T-cell (primary cell): Measurements from ENCODE around the gene TUBA4B. TPM values are rescaled to one million over a fixed set of nuclear protein-coding genes. Genes with fewer than 3 reads are reported as not detected.

Source experiments
- ATAC-seq, 4 experiments: fragments of 200-7000 bp in 3 of 4; fragments of 150-1000 bp in 1 of 4; cut with Tn5 transposase; replicated peaks in 1 of 4; 1 replicate in 3 of 4; 2 replicates in 1 of 4; pipeline ENCODE4 v1.10.0; 2021; ENCODE audit warnings: moderate library complexity in 3 of 4, mild to moderate bottlenecking in 2 of 4, moderate number of reproducible peaks in 1 of 4
- CTCF ChIA-PET, 2 donors: fragments of 300-600 bp; sonication (Branson Sonifier 250); formaldehyde crosslinking; loops; one replicate each; lab custom pipeline; 2022; ENCODE audit warnings: antibody characterized with exemption in 2 of 2; lab: Charles Lee
- POLR2A ChIA-PET, 2 donors: fragments of 300-600 bp; sonication (Branson Sonifier 250); formaldehyde crosslinking; loops; one replicate each; lab custom pipeline; 2022; ENCODE audit warnings: antibody characterized with exemption in 2 of 2; lab: Charles Lee
- DNase-seq, 35 experiments: peaks; one replicate each; pipeline versions ENCODE4 v3.0.0 to v3.0.0-alpha.2; 2013 to 2023
- H3K27ac ChIP-seq: one replicate; pipeline ENCODE4 v1.5.1; 2013; ENCODE audit warnings: low read length
- H3K27me3 ChIP-seq, 2 experiments: replicated peaks in 1 of 2; 1 replicate in 1 of 2; 2 replicates in 1 of 2; pipeline versions ENCODE4 v1.6.1 to v1.7.0; 2013; ENCODE audit warnings: low read length in 1 of 2, mixed read lengths in 1 of 2; ENCODE audit not compliant: control insufficient read depth in 2 of 2, insufficient read depth in 2 of 2; ENCODE audit errors: extremely low read depth in 1 of 2
- H3K36me3 ChIP-seq, 2 donors: 1 replicate in 1 of 2; 2 replicates in 1 of 2; pipeline versions ENCODE4 v1.6.1 to v1.7.0; 2013; ENCODE audit warnings: low read length in 1 of 2; ENCODE audit not compliant: control insufficient read depth in 2 of 2, insufficient read depth in 1 of 2; ENCODE audit errors: extremely low read depth in 1 of 2
- H3K4me1 ChIP-seq, 2 experiments: 1 replicate in 1 of 2; 2 replicates in 1 of 2; pipeline versions ENCODE4 v1.6.1 to v1.7.0; 2013; ENCODE audit warnings: low read length in 2 of 2, mixed read lengths in 1 of 2; ENCODE audit not compliant: insufficient read depth in 2 of 2, control insufficient read depth in 1 of 2; ENCODE audit errors: extremely low read depth in 1 of 2
- H3K4me3 ChIP-seq, 2 donors: 1 replicate in 1 of 2; 2 replicates in 1 of 2; pipeline versions ENCODE4 v1.5.1 to v1.7.0; 2013; ENCODE audit warnings: mild to moderate bottlenecking in 2 of 2, low read length in 1 of 2, moderate library complexity in 1 of 2; ENCODE audit not compliant: control insufficient read depth in 1 of 2; ENCODE audit errors: extremely low read depth in 1 of 2
- H3K9me3 ChIP-seq: 2 replicates; pipeline ENCODE4 v1.7.0; 2013
- H3K27ac Mint-ChIP-seq, 2 donors: one replicate each; pipeline ENCODE4 v1.8.0; 2020 to 2021; ENCODE audit warnings: mild to moderate bottlenecking in 2 of 2, mixed read lengths in 2 of 2
- H3K27me3 Mint-ChIP-seq, 2 donors: one replicate each; pipeline ENCODE4 v1.8.0; 2021 to 2022; ENCODE audit warnings: mixed read lengths in 2 of 2
- H3K36me3 Mint-ChIP-seq: one replicate; pipeline ENCODE4 v1.8.0; 2021; ENCODE audit warnings: mixed read lengths
- H3K4me1 Mint-ChIP-seq, 3 donors: one replicate each; pipeline ENCODE4 v1.8.0; 2020 to 2022; ENCODE audit warnings: mixed read lengths in 3 of 3, mild to moderate bottlenecking in 1 of 3
- H3K4me3 Mint-ChIP-seq, 3 donors: one replicate each; pipeline ENCODE4 v1.8.0; 2020 to 2022; ENCODE audit warnings: mild to moderate bottlenecking in 3 of 3, mixed read lengths in 3 of 3, moderate library complexity in 3 of 3
- H3K9me3 Mint-ChIP-seq, 3 donors: one replicate each; pipeline ENCODE4 v1.8.0; 2020 to 2022; ENCODE audit warnings: mixed read lengths in 3 of 3
- WGBS: methylation state at CpG from one replicate; pipeline ENCODE4 v1.1.5; 2013; ENCODE audit warnings: missing lambda C conversion rate; ENCODE audit not compliant: insufficient coverage; 5-methylcytosine and 5-hydroxymethylcytosine counted together
- total RNA-seq, 35 experiments: library from RNA in 6 of 35; stranded (reverse) in 6 of 35; fragments of 120-200 nt in 1 of 35; gene quantifications; one replicate each; pipeline versions ENCODE4 v1.2.1 to v1.2.4 and lab custom pipeline; 2013 to 2026

TUBA4B gene
- total RNA-seq, 5 donors from 2014 or later (not counting 1 experiment from before 2014, with no cell fraction given) = not detected

- Histone ChIP-seq H3K4me1 (peaks cover 2 to 20% of the 10 kb centered on the region in 2 experiments), H3K27me3 (peaks cover 0 to 5% of the 10 kb centered on the region in 2 experiments), H3K4me3 (no peak overlapping the region), H3K36me3 (no peaks in the 10 kb centered on the region), H3K9me3 (no peaks in the 10 kb centered on the region), H3K27ac (no peak overlapping the region)
- H3K4me3 Mint-ChIP-seq = no peak overlapping the region
- H3K27ac Mint-ChIP-seq = no peak overlapping the region
- H3K36me3 Mint-ChIP-seq = no peaks in the 10 kb centered on the region
- H3K4me1 Mint-ChIP-seq = peaks cover 15 to 30% (median 21%) of the 10 kb centered on the region in 3 donors
- ATAC-seq (no peak), DNase-seq (no peak)
- POLR2A ChIA-PET = interaction anchor here (1.2 to 1.3 kb wide), 2 partner anchors 9 to 11 kb away, joined by 4 to 5 read pairs; no protein-coding TSS in a partner anchor
- CTCF ChIA-PET = interaction anchor here (0.6 to 11.0 kb wide), 6 partner anchors 11 to 135 kb away, joined by 3 to 116 read pairs (median 3); partner anchors contain the start of genes ANKZF1 (in 1 of the 2), ATG9A (in 1 of the 2) and DNAJB2 (in 1 of the 2)
- no peaks in the 10 kb centered on the region for H3K27me3 Mint-ChIP-seq
- H3K9me3 Mint-ChIP-seq = no peaks in the 10 kb centered on the region
- 83% methylated on average over 2 of the region's 4 CpGs for WGBS
Measured at GRCh38 chr2:219291910-219292490, 39.0 kb downstream of the TUBA4B start.

GRCh38 chr2:219292616-219293015, 39.6 kb downstream of the TUBA4B start:
- 75% methylated on average over 2 of the region's 9 CpGs for WGBS
- Histone ChIP-seq H3K9me3 (no peaks in the 10 kb centered on the region), H3K27me3 (peaks cover 0 to 11% of the 10 kb centered on the region in 2 experiments), H3K4me1 (peaks cover 3 to 26% of the 10 kb centered on the region in 2 experiments), H3K27ac (no peak overlapping the region), H3K4me3 (no peak overlapping the region), H3K36me3 (no peaks in the 10 kb centered on the region)
- H3K4me3 Mint-ChIP-seq = no peak overlapping the region
- DNase-seq (no peak), ATAC-seq (no peak)
- POLR2A ChIA-PET = interaction anchor here in 1 of 2 donors (1.2 kb wide), 1 partner anchor 10 kb away, joined by 4 read pairs; no protein-coding TSS in a partner anchor
- no peaks in the 10 kb centered on the region for H3K9me3 Mint-ChIP-seq
- CTCF ChIA-PET = interaction anchor here (0.5 to 11.0 kb wide), 5 partner anchors 11 to 81 kb away, joined by 3 to 116 read pairs (median 3); partner anchors contain the start of genes ANKZF1 (in 1 of the 2), ATG9A (in 1 of the 2) and DNAJB2 (in 1 of the 2)
- H3K27ac Mint-ChIP-seq = no peak overlapping the region
- no peaks in the 10 kb centered on the region for H3K36me3 Mint-ChIP-seq
- H3K4me1 Mint-ChIP-seq = peaks cover 18 to 34% (median 26%) of the 10 kb centered on the region in 3 donors
- H3K27me3 Mint-ChIP-seq = no peaks in the 10 kb centered on the region

- Mint-ChIP-seq H3K4me1 (peaks cover 23 to 34% (median 31%) of the 10 kb centered on the region in 3 donors), H3K4me3 (peak overlapping the region; percentile 30 to 73 (median 71)), H3K9me3 (no peaks in the 10 kb centered on the region), H3K27ac (no peak overlapping the region), H3K27me3 (peaks cover under 1 to 1% of the 10 kb centered on the region in 2 donors), H3K36me3 (no peaks in the 10 kb centered on the region)
- ChIA-PET CTCF (interaction anchor here (0.7 to 11.0 kb wide), 4 partner anchors 10 to 46 kb away, joined by 3 to 116 read pairs (median 40); partner anchors contain the start of gene DNAJB2 (in 2 of the 2)), POLR2A (no interaction called here)
- WGBS = 94% methylated on average over 3 of the region's 5 CpGs
- H3K27ac ChIP-seq = no peak overlapping the region
- H3K9me3 ChIP-seq = no peaks in the 10 kb centered on the region
- H3K4me1 ChIP-seq = peaks cover 3 to 36% of the 10 kb centered on the region in 2 experiments
- no peak for ATAC-seq
- DNase-seq = no peak
- H3K27me3 ChIP-seq = peaks cover 0 to 17% of the 10 kb centered on the region in 2 experiments
- no peak overlapping the region for H3K4me3 ChIP-seq
- H3K36me3 ChIP-seq = no peaks in the 10 kb centered on the region
Measured at GRCh38 chr2:219293736-219294231, 40.7 kb downstream of the TUBA4B start.

GRCh38 chr2:219294356-219295351, 41.6 kb downstream of the TUBA4B start:
- ChIA-PET POLR2A (interaction anchor here in 1 of 2 donors (0.6 to 1.0 kb wide), 5 partner anchors 16 to 118 kb away, joined by 3 to 4 read pairs (median 3); partner anchors contain the start of genes CNPPD1, DNAJB2 and TUBA4A), CTCF (interaction anchor here (0.6 to 11.0 kb wide), 38 partner anchors 8 to 140 kb away, joined by 3 to 116 read pairs (median 4); partner anchors contain the start of genes DNAJB2 (in 2 of the 2), TUBA4B (in 2 of the 2), ABCB6 (in 1 of the 2) and ANKZF1 (in 1 of the 2))
- DNase-seq (peak; percentile 74 to 96 (median 84)), ATAC-seq (peak; percentile 90 to 98 (median 95))
- peaks cover 0 to 25% of the 10 kb centered on the region in 2 experiments for H3K27me3 ChIP-seq
- peaks cover 3 to 39% of the 10 kb centered on the region in 2 experiments for H3K4me1 ChIP-seq
- peaks cover 4 to 6% of the 10 kb centered on the region in 2 donors for H3K27me3 Mint-ChIP-seq
- no peaks in the 10 kb centered on the region for H3K36me3 Mint-ChIP-seq
- peaks cover 26 to 34% (median 34%) of the 10 kb centered on the region in 3 donors for H3K4me1 Mint-ChIP-seq
- H3K9me3 ChIP-seq = no peaks in the 10 kb centered on the region
- H3K4me3 Mint-ChIP-seq = peak overlapping the region; percentile 41 to 73 (median 71)
- H3K4me3 ChIP-seq = peak overlapping the region; percentile 47 to 56
- H3K9me3 Mint-ChIP-seq = no peaks in the 10 kb centered on the region
- H3K27ac ChIP-seq = peak overlapping the region; percentile 55
- 13% methylated on average over 66 of the region's 67 CpGs for WGBS
- peak overlapping the region in 1 of 2 donors; percentile 66 for H3K27ac Mint-ChIP-seq
- H3K36me3 ChIP-seq = no peaks in the 10 kb centered on the region

GRCh38 chr2:219296142-219296541, 43.1 kb downstream of the TUBA4B start:
- peak overlapping the region in 1 of 3 donors; percentile 73 for H3K4me3 Mint-ChIP-seq
- H3K27ac Mint-ChIP-seq = no peak overlapping the region
- WGBS = 92% methylated on average over 10 of the region's 14 CpGs
- Histone ChIP-seq H3K36me3 (no peaks in the 10 kb centered on the region), H3K4me1 (peaks cover 3 to 39% of the 10 kb centered on the region in 2 experiments), H3K27ac (no peak overlapping the region), H3K27me3 (peaks cover 3 to 37% of the 10 kb centered on the region in 2 experiments), H3K9me3 (no peaks in the 10 kb centered on the region), H3K4me3 (no peak overlapping the region)
- H3K4me1 Mint-ChIP-seq = peaks cover 26 to 34% (median 34%) of the 10 kb centered on the region in 3 donors
- ATAC-seq (no peak), DNase-seq (no peak)
- ChIA-PET POLR2A (no interaction called here), CTCF (interaction anchor here (0.9 to 11.0 kb wide), 11 partner anchors 16 to 139 kb away, joined by 3 to 116 read pairs (median 8); partner anchors contain the start of genes DNAJB2 (in 2 of the 2), GLB1L (in 1 of the 2), NHEJ1 (in 1 of the 2) and STK16 (in 1 of the 2))
- no peaks in the 10 kb centered on the region for H3K36me3 Mint-ChIP-seq
- no peaks in the 10 kb centered on the region for H3K9me3 Mint-ChIP-seq
- peaks cover 7 to 10% of the 10 kb centered on the region in 2 donors for H3K27me3 Mint-ChIP-seq
